ENCODE results near the gene CEBPA.

DNA sequence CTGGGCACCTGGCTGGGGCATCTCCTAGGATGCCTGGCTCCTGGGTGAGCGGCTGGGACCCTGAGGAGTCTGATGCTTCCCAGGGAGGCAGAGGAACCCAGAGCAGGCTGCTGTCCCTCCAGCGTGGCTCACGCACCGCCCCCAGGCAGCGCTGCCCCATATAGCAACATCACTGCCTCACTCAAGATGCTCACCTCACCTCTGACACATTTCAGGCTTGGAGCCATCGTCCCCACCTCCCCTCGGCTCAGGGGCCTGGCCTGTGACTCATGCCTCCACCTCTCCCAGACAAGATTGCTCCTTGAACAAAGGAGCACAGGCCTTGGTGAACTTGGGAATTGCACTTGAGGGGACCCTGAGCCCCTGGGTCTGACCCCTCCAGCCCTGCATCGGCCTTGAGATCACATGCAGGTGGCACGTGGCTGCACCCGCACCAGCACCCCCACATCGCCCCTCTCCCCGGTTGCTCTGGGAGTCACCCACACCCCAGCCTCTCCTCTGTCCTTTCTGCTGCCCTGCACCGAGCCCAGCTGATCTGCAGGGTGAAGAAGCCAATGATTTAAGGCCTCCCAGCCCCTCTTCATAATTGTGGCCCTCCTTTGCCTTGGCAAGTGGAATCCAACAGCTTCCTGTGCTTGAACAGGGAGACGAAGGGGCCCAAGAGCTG, 11.2 kb downstream of the CEBPA start:
- TF ChIP-seq, protein P1, sequence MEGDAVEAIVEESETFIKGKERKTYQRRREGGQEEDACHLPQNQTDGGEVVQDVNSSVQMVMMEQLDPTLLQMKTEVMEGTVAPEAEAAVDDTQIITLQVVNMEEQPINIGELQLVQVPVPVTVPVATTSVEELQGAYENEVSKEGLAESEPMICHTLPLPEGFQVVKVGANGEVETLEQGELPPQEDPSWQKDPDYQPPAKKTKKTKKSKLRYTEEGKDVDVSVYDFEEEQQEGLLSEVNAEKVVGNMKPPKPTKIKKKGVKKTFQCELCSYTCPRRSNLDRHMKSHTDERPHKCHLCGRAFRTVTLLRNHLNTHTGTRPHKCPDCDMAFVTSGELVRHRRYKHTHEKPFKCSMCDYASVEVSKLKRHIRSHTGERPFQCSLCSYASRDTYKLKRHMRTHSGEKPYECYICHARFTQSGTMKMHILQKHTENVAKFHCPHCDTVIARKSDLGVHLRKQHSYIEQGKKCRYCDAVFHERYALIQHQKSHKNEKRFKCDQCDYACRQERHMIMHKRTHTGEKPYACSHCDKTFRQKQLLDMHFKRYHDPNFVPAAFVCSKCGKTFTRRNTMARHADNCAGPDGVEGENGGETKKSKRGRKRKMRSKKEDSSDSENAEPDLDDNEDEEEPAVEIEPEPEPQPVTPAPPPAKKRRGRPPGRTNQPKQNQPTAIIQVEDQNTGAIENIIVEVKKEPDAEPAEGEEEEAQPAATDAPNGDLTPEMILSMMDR (conservative IDR thresholded peaks at IDR 0.05; ENCODE audit: low read length), result no peak
- TF ChIP-seq EZH2phosphoT487 (IDR thresholded peaks at IDR 0.05; ENCODE audit: borderline replicate concordance, low read depth, low read length), result no peak

Measured in OCI-LY7 (cell line).